ENCODE results near the gene ARL4C.

Gene ARL4C

GRCh38 chr2:234476766-234477165 lies 20.1 kb downstream of the ARL4C start:
- Mint-ChIP-seq H3K4me3 (no peak overlapping the region), H3K4me1 (no peaks in the 10 kb centered on the region), H3K9me3 (peaks cover 25% of the 10 kb centered on the region), H3K27ac (no peak overlapping the region), H3K36me3 (ENCODE audit: low read depth) (peaks cover 8% of the 10 kb centered on the region), H3K27me3 (ENCODE audit: low read depth, poor library complexity) (peaks cover 6% of the 10 kb centered on the region)
- TF ChIP-seq CTCF (IDR thresholded peaks at IDR 0.05) = no peak
- DNase-seq = no peak

- no peaks in the 10 kb centered on the region for H3K4me1 Mint-ChIP-seq
- H3K27ac Mint-ChIP-seq = no peak overlapping the region
- H3K36me3 Mint-ChIP-seq (ENCODE audit: low read depth) = peaks cover 4% of the 10 kb centered on the region
- no peak for TF ChIP-seq CTCF (IDR thresholded peaks at IDR 0.05)
- no peak for DNase-seq
- peaks cover 22% of the 10 kb centered on the region for H3K9me3 Mint-ChIP-seq
- H3K27me3 Mint-ChIP-seq (ENCODE audit: low read depth, poor library complexity) = peaks cover 5% of the 10 kb centered on the region
- no peak overlapping the region for H3K4me3 Mint-ChIP-seq
Measured at GRCh38 chr2:234474654-234475053, 22.2 kb downstream of the ARL4C start.

DNA sequence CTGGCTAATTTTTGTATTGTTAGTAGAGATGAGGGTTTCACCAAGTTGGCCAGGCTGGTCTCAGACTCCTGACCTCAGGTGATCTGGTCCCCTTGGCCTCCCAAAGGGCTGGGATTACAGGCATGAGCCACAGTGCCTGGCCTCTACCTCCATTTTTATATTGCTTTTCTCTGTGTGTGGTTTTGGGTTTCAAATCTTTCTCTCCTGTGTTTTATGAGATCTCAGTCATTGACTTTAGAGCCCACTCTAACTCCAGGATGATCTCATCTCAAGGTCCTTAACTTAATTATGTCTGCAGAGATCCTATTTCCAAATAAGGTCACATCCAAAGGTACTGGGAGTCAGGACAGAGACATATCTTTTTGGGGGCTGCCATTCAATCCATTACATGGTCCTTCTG lies 24.7 kb downstream of the ARL4C start:
- Mint-ChIP-seq H3K4me1 (no peaks in the 10 kb centered on the region), H3K9me3 (peaks cover 22% of the 10 kb centered on the region), H3K27ac (no peak overlapping the region), H3K36me3 (ENCODE audit: low read depth) (peaks cover 4% of the 10 kb centered on the region), H3K4me3 (no peak overlapping the region), H3K27me3 (ENCODE audit: low read depth, poor library complexity) (peaks cover 3% of the 10 kb centered on the region)
- DNase-seq = no peak
- TF ChIP-seq CTCF (IDR thresholded peaks at IDR 0.05) = no peak

- H3K27me3 Mint-ChIP-seq (ENCODE audit: low read depth, poor library complexity) = peaks cover 4% of the 10 kb centered on the region
- H3K9me3 Mint-ChIP-seq = peaks cover 22% of the 10 kb centered on the region
- H3K4me1 Mint-ChIP-seq = no peaks in the 10 kb centered on the region
- H3K36me3 Mint-ChIP-seq (ENCODE audit: low read depth) = peaks cover 4% of the 10 kb centered on the region
- no peak for TF ChIP-seq CTCF (IDR thresholded peaks at IDR 0.05)
- no peak overlapping the region for H3K27ac Mint-ChIP-seq
- H3K4me3 Mint-ChIP-seq = no peak overlapping the region
- no peak for DNase-seq
Measured at GRCh38 chr2:234469972-234470371, 26.9 kb downstream of the ARL4C start.

DNA sequence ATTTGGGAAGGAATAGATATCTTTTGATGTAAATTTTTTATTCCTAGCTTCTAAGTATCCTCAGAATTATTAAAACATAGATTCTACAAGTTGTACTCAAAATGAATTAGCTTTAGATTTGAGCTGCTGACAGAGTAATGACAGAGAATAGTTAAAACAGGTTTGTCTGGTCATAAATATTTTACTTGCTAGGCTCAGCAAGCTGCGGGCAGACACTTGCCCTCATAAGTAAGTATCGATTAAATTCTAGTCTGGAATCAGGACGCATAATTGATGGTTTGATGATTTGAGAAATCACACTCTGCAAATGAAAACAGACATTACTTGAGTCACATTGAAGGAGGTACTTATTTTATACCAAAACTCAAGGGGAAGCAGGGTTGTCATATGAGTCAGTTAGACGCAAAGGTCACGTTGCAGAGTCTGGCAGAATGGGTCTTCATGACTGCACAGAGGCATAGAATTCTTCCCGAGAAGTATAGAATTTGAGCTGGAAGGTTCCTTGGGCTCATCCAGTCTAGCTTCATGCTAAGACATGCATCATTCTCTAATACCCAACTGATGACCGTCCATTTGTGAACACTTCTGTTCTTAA lies 27.5 kb downstream of the ARL4C start:
- Mint-ChIP-seq H3K27ac (no peak overlapping the region), H3K9me3 (peaks cover 18% of the 10 kb centered on the region), H3K4me1 (peaks cover 5% of the 10 kb centered on the region), H3K4me3 (no peak overlapping the region), H3K36me3 (ENCODE audit: low read depth) (peaks cover 4% of the 10 kb centered on the region), H3K27me3 (ENCODE audit: low read depth, poor library complexity) (peaks cover 4% of the 10 kb centered on the region)
- no peak for DNase-seq
- TF ChIP-seq CTCF (IDR thresholded peaks at IDR 0.05) = no peak

- H3K9me3 Mint-ChIP-seq = peaks cover 14% of the 10 kb centered on the region
- no peak for DNase-seq
- H3K27me3 Mint-ChIP-seq (ENCODE audit: low read depth, poor library complexity) = peaks cover 4% of the 10 kb centered on the region
- peaks cover 4% of the 10 kb centered on the region for H3K36me3 Mint-ChIP-seq (ENCODE audit: low read depth)
- no peak overlapping the region for H3K27ac Mint-ChIP-seq
- no peak overlapping the region for H3K4me3 Mint-ChIP-seq
- TF ChIP-seq CTCF (IDR thresholded peaks at IDR 0.05) = no peak
- peaks cover 14% of the 10 kb centered on the region for H3K4me1 Mint-ChIP-seq
Measured at GRCh38 chr2:234468503-234468902, 28.4 kb downstream of the ARL4C start.
